Caco-2 (cell line): ENCODE data around the gene RNFT2. TPM values are rescaled to one million over a fixed set of nuclear protein-coding genes. Genes with fewer than 3 reads are reported as not detected.
A peak's percentile ranks its signal among the peaks of the same experiment; 100 is the strongest.

Source experiments
- BruUV-seq: library from RNA; stranded (reverse); fragments of 400-500 nt; replicated peaks from 2 replicates; lab custom pipeline; 2021; lab: Mats Ljungman, UMichigan
- CTCF ChIA-PET: fragments of 300-600 bp; sonication (Branson Sonifier 250); formaldehyde crosslinking; loops from one replicate; lab custom pipeline; 2022; ENCODE audit warnings: antibody characterized with exemption; lab: Charles Lee
- POLR2A ChIA-PET: fragments of 300-600 bp; sonication (Branson Sonifier 250); formaldehyde crosslinking; loops from one replicate; lab custom pipeline; 2022; ENCODE audit warnings: antibody characterized with exemption; lab: Charles Lee
- DNase-seq, 2 experiments: peaks; one replicate each; pipeline versions ENCODE4 v3.0.0 to v3.0.0-alpha.2; 2020 to 2022
- H3K27me3 ChIP-seq: replicated peaks from 2 replicates; pipeline ENCODE4 v1.6.0; 2011; ENCODE audit warnings: low read length; ENCODE audit not compliant: control insufficient read depth, insufficient read depth
- H3K36me3 ChIP-seq: 2 replicates; pipeline ENCODE4 v1.5.1; 2011; ENCODE audit warnings: low read length; ENCODE audit not compliant: control insufficient read depth, insufficient read depth
- H3K4me1 ChIP-seq: fragments of 250-450 bp; sonication (Bioruptor Pico); 2 replicates; pipeline ENCODE4 v1.5.1; 2020; ENCODE audit warnings: mild to moderate bottlenecking
- H3K4me3 ChIP-seq: 2 replicates; pipeline ENCODE4 v1.5.1; 2011; ENCODE audit warnings: low read depth, mild to moderate bottlenecking, control low read depth, low read length
- H3K9me3 ChIP-seq: fragments of 250-450 bp; sonication (Bioruptor Pico); 2 replicates; pipeline ENCODE4 v1.5.1; 2020; ENCODE audit warnings: mild to moderate bottlenecking, moderate library complexity
- H3K27ac Mint-ChIP-seq: one replicate; pipeline ENCODE4 v1.8.0; 2022; ENCODE audit warnings: mixed read lengths; ENCODE audit not compliant: unreplicated experiment
- H3K27me3 Mint-ChIP-seq: one replicate; pipeline ENCODE4 v1.8.0; 2022; ENCODE audit warnings: mixed read lengths; ENCODE audit not compliant: insufficient read depth, unreplicated experiment
- H3K36me3 Mint-ChIP-seq: one replicate; pipeline ENCODE4 v1.8.0; 2022; ENCODE audit warnings: mild to moderate bottlenecking, mixed read lengths; ENCODE audit not compliant: insufficient read depth, unreplicated experiment
- H3K4me1 Mint-ChIP-seq: one replicate; pipeline ENCODE4 v1.8.0; 2022; ENCODE audit warnings: low read depth, mixed read lengths; ENCODE audit not compliant: unreplicated experiment
- H3K4me3 Mint-ChIP-seq: one replicate; pipeline ENCODE4 v1.8.0; 2022; ENCODE audit warnings: mild to moderate bottlenecking, moderate library complexity, mixed read lengths; ENCODE audit not compliant: unreplicated experiment
- H3K9me3 Mint-ChIP-seq: one replicate; pipeline ENCODE4 v1.8.0; 2022; ENCODE audit warnings: mixed read lengths; ENCODE audit not compliant: unreplicated experiment
- intact Hi-C: fragments of 100-400 bp; cut with micrococcal nuclease; formaldehyde crosslinking; loops from one replicate; pipeline ENCODE4 v1.10.0; 2022; ENCODE audit not compliant: unreplicated experiment
- total RNA-seq: library from RNA; stranded (reverse); gene quantifications from 2 replicates; pipeline ENCODE4 v1.2.3, GENCODE V29; 2022
- TF ChIP-seq, protein P1 (sequence below), 2 experiments: fragments of 200-600 bp in 1 of 2; IDR thresholded peaks; 1 replicate in 1 of 2; 2 replicates in 1 of 2; pipeline versions ENCODE4 v1.5.1 to v1.8.0; 2011 to 2022; ENCODE audit warnings: antibody characterized with exemption in 1 of 2, control low read depth in 1 of 2, inconsistent platforms in 1 of 2, low read depth in 1 of 2, low read length in 1 of 2, mild to moderate bottlenecking in 1 of 2, moderate library complexity in 1 of 2; ENCODE audit not compliant: insufficient read depth in 1 of 2, severe bottlenecking in 1 of 2, unreplicated experiment in 1 of 2

RNFT2 gene
- total RNA-seq, 1 experiment from 2014 or later = 11.6 TPM

DNA sequence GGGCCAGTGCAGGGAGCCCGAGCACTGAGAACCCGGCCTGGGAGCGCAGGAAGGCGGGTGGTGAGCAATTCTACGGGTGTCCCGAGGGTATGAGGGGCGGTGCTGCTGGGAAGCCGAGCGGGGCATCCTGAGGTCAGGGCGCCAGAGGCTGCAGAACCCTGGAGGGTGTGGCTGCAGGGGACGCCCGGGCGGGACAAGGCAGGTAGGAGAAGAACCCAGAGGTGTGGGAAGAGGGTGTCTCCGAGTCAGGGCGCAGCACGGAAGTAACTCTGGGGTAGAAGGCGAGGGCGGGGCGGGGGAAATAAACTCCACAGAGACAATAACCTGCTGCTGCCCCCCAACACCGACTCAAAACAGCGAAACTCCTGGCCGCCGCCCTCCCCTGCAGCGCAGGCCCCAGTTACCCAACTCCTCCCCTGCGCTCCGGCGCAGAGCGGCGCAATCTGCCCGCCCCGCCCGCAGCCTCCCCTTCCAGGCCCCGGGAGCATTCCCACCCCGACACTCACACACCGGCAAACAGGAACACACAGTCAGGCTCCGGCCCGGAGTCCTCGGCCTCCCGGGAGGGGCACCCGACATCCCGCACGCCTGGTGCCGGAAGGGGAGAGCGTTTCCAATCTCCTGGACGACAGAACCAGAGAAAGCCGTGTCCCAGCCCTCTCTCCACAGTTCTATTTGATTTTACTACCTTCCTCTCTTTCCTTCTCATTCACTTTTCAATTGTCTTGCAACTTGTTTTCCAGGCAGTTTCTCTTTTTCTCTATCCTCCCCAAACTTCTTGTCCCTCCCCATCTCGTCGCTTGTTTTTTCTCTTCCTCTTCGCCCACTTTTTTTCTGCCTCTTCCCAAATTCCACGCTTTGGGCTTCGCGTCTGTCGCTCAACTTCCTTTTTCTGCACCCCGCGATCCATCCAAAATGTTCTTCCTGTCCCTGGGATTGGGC is 140.7 kb downstream of the RNFT2 start:
- Mint-ChIP-seq H3K36me3 (peaks cover 4% of the 10 kb centered on the region), H3K27me3 (peaks cover 25% of the 10 kb centered on the region), H3K4me3 (peak overlapping the region; percentile 85), H3K27ac (no peak overlapping the region), H3K9me3 (no peaks in the 10 kb centered on the region), H3K4me1 (peaks cover 21% of the 10 kb centered on the region)
- H3K9me3 ChIP-seq = peaks cover 7% of the 10 kb centered on the region
- peak overlapping the region; percentile 30 for H3K4me3 ChIP-seq
- H3K4me1 ChIP-seq = peaks cover 12% of the 10 kb centered on the region; the same call in 1 of the 2 replicates
- intact Hi-C loops = no loop called here
- no peaks in the 10 kb centered on the region for H3K36me3 ChIP-seq
- peaks cover 11% of the 10 kb centered on the region for H3K27me3 ChIP-seq
- peak; percentile 36 to 53 for DNase-seq
- POLR2A ChIA-PET = no interaction called here
- CTCF ChIA-PET = interaction anchor here (1.1 kb wide), 1 partner anchor 77 kb away, joined by 3 read pairs; no protein-coding TSS in a partner anchor
- BruUV-seq = no TSS peak
- TF ChIP-seq, protein P1, sequence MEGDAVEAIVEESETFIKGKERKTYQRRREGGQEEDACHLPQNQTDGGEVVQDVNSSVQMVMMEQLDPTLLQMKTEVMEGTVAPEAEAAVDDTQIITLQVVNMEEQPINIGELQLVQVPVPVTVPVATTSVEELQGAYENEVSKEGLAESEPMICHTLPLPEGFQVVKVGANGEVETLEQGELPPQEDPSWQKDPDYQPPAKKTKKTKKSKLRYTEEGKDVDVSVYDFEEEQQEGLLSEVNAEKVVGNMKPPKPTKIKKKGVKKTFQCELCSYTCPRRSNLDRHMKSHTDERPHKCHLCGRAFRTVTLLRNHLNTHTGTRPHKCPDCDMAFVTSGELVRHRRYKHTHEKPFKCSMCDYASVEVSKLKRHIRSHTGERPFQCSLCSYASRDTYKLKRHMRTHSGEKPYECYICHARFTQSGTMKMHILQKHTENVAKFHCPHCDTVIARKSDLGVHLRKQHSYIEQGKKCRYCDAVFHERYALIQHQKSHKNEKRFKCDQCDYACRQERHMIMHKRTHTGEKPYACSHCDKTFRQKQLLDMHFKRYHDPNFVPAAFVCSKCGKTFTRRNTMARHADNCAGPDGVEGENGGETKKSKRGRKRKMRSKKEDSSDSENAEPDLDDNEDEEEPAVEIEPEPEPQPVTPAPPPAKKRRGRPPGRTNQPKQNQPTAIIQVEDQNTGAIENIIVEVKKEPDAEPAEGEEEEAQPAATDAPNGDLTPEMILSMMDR (IDR thresholded peaks at IDR 0.05; ENCODE audit: insufficient read depth in 1 of 2, low read depth in 1 of 2, low read length in 1 of 2, severe bottlenecking in 1 of 2, unreplicated experiment in 1 of 2) = no peak

DNA sequence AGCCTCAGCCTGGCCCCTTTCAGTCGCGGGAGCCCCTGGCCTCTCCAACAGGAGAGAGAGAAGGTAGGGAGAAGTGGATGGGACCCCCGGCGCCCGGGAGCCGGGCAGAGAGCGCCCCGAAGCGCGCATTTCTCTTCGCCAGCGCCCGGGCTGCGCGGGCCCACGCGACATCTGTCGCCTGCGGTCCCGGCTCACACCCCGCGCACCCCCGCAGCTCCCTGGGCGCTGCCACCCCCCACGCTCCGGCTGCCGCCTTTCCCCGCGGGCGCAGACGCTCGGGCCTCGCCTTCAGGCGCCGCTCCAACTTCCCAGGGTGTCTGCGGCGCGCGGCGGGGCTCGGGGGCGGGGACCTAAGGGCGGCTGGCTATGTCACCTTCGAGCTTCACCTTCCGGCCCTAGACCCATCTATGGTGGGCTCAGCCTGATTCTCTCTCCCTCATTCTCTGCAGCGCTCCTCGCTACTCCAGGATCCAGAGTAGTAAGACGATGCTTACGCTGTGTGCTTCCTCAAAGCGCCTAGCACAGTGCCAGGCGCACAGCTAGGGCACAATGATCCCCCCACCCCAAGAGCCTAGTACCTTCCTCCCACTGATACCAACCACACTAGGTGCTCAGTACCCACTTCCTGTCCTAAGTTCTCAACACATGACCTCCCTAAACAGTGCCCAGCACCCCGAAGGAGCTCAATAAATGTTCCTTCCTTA is 141.5 kb downstream of the RNFT2 start:
- Mint-ChIP-seq H3K4me3 (peak overlapping the region; percentile 85), H3K9me3 (no peaks in the 10 kb centered on the region), H3K36me3 (no peaks in the 10 kb centered on the region), H3K4me1 (peaks cover 21% of the 10 kb centered on the region), H3K27ac (peak overlapping the region; percentile 34), H3K27me3 (peaks cover 30% of the 10 kb centered on the region)
- intact Hi-C loops = loop anchor here (2.0 to 10.0 kb wide), 2 partner anchors 141 to 175 kb away; partner anchors contain the start of genes RNFT2 and SPRING1
- TF ChIP-seq, protein P1 (IDR thresholded peaks at IDR 0.05; ENCODE audit: insufficient read depth in 1 of 2, low read depth in 1 of 2, low read length in 1 of 2, severe bottlenecking in 1 of 2, unreplicated experiment in 1 of 2) = no peak
- peaks cover 5% of the 10 kb centered on the region for H3K9me3 ChIP-seq
- DNase-seq = peak in 1 of 2 experiments; percentile 19
- ChIA-PET POLR2A (no interaction called here), CTCF (interaction anchor here (1.1 kb wide), 1 partner anchor 76 kb away, joined by 3 read pairs; no protein-coding TSS in a partner anchor)
- 0 out of 2 replicates have a peak overlapping the region, but pooled peaks have one; percentile 4 for H3K4me3 ChIP-seq
- TSS peak; percentile 38 for BruUV-seq
- no peaks in the 10 kb centered on the region for H3K36me3 ChIP-seq
- peaks cover 11% of the 10 kb centered on the region for H3K27me3 ChIP-seq
- peaks cover 12% of the 10 kb centered on the region; the same call in 1 of the 2 replicates for H3K4me1 ChIP-seq
